GM12872 (cell line): Measurements from ENCODE around the gene PTPRQ.

ENCODE experiments used
- TF ChIP-seq, protein P1 (sequence below): IDR thresholded peaks from 3 replicates; pipeline ENCODE4 v1.5.1; 2011; ENCODE audit warnings: low read depth, mild to moderate bottlenecking, low read length, moderate library complexity; ENCODE audit not compliant: insufficient read depth

PTPRQ gene

DNA sequence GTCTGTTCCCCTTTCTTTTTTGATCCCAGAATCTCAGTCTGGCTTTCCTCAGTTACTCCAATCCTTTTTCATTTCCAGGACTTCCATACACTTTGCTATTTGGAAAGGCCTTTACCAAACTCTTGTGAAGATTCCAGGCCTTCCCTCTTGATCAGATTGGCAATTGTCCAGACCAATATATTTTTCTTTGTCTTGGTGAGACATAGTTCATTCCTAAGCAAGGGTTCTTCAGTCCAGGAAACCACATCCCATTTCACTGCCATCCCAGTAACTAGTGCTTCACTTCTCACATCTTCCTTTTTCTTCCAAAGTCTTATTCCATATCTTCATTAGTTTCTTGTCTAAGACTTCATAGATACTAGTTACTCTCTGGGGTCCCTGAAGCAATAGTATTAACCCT, 2.1 kb upstream of the PTPRQ start:
- TF ChIP-seq, protein P1, sequence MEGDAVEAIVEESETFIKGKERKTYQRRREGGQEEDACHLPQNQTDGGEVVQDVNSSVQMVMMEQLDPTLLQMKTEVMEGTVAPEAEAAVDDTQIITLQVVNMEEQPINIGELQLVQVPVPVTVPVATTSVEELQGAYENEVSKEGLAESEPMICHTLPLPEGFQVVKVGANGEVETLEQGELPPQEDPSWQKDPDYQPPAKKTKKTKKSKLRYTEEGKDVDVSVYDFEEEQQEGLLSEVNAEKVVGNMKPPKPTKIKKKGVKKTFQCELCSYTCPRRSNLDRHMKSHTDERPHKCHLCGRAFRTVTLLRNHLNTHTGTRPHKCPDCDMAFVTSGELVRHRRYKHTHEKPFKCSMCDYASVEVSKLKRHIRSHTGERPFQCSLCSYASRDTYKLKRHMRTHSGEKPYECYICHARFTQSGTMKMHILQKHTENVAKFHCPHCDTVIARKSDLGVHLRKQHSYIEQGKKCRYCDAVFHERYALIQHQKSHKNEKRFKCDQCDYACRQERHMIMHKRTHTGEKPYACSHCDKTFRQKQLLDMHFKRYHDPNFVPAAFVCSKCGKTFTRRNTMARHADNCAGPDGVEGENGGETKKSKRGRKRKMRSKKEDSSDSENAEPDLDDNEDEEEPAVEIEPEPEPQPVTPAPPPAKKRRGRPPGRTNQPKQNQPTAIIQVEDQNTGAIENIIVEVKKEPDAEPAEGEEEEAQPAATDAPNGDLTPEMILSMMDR, result no peak

DNA sequence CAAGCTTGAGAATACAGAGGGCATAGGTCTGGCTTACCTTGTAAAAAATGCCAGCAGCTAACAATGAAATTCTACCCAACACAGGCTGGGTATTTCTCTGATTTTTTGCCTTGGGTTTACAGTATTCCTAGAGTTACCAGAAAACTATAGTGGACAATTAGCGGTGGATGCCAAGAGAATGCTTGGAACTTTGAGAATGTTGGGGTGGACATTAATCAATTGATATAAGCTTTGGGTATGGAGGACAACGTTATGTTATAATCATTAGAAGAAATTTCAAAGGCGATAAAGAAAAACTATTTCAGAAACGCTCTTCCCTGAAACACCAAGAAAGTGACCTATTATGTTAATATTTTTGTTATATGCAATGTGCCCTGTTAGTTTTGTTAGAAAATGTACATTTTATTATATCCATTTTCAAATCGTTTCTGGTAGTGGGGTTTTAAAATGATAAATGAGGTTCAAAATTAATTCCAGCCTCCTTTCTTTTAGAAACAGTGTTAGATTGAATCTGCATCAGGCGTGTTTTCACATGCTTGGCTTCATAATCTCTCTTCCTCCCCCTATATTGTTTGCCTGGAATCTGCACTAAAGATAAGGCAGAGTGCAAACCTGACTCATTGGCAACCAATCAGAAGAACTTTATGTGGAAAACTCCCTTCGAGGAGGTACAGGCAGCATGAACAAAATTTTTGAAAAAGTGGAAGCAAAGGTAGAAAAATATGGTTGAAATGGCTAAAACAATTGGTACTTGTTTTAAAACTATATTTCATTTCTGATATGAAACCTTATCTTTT, 1.4 kb upstream of the PTPRQ start:
- TF ChIP-seq, protein P1, result no peak

DNA sequence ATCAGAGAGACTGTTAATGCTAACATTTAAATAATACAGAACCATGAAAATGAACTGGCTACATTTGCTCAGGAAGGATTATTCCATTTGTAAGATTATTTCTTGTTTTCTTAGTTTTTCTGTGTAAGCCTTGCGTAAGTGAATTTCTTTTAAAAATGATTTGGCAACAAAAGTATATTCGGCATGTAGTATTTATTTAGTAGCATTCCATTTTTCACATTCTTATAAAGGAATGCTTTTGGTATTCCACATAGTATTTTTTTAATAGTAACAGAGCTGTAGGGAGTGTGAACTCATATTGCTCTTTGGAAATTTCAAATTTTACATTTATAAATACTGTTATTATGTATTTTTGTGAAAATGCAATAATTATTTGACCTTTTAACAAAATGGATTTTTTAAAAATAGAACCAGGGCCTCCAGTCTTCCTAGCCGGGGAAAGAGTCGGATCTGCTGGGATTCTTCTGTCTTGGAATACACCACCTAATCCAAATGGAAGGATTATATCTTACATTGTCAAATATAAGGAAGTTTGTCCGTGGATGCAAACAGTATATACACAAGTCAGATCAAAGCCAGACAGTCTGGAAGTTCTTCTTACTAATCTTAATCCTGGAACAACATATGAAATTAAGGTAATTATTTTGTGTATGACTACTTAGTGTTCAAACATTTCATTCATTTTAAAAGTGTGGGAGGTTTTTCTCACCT, 1.2 kb downstream of the PTPRQ start:
- TF ChIP-seq, protein P1, result no peak

DNA sequence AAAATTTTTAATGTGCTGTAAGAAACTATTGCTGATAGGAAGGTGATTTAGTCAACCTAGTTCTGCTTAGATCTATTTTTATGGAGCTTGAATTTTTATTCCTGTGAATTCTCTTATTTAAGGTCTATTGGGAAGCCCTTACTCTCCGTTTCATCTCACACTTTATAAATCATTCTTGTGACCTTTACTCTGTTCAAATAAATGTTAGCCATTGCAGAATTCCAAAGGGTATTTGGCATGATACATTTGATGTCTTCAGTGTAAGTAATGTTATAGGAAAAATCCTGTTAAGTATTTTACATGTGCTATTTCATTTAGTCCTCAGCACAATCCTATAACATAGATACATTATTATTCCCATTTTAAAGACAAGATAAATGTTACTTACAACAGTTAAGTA, 12.5 kb downstream of the PTPRQ start:
- TF ChIP-seq, protein P1, result no peak

DNA sequence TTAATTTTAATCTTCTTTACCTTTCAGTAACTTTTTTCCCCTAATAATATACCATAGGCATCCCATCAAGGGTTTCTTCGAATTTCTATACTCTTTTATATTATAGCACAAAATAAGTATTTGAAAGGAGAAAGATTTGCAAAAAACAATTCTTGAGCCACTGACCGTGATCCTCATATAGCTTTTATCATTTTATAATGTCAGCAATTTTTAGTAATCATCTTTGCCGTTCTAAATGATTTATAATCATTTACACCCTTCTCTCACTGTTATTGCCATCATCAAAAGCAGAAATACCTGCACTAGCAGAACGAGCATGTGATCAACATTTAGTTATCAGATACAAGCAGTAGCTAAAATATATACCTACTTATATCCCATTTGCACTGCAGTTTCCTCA, 16.9 kb downstream of the PTPRQ start:
- TF ChIP-seq, protein P1, result no peak

DNA sequence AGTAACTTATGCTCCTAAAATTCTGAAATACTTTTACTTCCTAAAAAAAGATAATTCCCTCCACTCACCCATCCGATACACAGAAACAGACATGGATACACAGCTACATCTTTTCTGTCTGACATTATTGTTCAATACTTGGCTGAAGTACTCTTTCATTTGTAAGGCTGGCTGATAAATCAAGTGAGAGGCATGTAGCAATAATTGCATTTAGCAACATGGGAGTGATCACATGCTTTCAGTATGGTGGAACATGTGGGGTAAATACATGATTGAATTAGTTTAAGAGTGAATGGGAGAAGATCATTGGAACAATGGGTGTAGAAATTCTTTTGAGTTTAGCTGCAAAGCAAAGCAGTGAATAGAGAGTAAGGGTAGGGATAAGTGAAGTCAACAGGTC, 25.6 kb downstream of the PTPRQ start:
- TF ChIP-seq, protein P1, result no peak

DNA sequence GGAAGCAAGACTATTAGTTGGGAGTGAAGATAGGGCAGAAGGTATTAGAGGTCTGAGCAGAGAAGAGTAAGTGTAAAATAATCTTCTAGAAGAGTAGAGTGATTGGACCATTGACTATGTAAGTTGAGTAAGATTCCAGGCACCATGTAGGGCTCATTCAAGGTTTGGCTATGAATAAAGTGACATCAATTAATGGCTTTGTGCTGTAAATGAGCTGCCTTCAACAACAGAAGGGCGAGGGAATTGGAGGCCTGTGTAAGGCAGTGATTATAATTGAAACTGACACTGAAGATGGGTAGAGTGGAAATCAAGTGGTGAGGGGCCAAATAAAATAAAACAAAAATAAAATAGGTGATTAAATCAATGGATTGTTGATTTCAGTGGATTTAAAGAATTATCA, 26.4 kb downstream of the PTPRQ start:
- TF ChIP-seq, protein P1, result no peak
